ENCODE measurements around the gene CIB2.

Gene CIB2

DNA sequence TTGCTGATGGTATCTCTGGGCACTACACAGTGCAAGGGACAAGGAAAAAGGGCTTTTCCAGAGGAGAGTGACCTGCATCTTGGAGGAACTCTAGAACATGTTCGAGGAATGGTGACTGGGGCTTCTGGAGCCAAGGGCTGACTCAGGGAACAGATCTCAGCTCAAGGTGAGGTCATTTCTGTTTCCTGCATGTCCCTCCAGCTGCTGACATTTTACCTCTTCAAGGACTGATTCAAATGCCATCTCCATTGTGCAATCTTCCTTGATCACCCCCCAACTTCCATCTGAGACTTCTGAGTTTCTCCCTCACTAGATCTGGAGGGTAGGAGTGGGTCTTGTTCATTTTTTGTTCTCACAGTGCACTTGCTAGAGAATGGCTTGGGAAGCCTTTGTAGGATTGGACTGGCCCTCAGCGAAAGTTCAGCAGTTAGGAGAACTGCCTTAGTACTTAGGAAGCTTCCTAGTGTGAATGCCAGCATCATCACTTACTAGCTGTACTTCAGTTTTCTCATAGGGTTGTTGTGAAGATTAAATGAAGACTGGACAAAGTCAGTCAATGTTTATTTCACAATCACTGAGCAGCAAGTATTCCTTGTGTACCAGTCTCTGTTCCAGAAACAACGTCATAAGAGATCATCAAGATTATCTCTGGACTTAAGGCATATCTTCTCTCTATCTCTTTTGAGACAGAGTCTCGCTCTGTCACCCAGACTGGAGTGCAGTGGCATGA lies 15.3 kb upstream of the CIB2 start:
- no peaks in the 10 kb centered on the region for H3K36me3 ChIP-seq (ENCODE audit: control insufficient read depth, insufficient read depth, low read length)
- H3K27ac ChIP-seq (ENCODE audit: low read depth, low read length): no peak overlapping the region
- no peaks in the 10 kb centered on the region for H3K27me3 ChIP-seq (ENCODE audit: control insufficient read depth, insufficient read depth, low read length)
- H3K9ac ChIP-seq (ENCODE audit: low read length): no peak overlapping the region
- no peak overlapping the region for H3K4me3 ChIP-seq (ENCODE audit: low read length)
- H3K4me1 ChIP-seq (ENCODE audit: control insufficient read depth, insufficient read depth, low read length): peaks cover 7% of the 10 kb centered on the region

DNA sequence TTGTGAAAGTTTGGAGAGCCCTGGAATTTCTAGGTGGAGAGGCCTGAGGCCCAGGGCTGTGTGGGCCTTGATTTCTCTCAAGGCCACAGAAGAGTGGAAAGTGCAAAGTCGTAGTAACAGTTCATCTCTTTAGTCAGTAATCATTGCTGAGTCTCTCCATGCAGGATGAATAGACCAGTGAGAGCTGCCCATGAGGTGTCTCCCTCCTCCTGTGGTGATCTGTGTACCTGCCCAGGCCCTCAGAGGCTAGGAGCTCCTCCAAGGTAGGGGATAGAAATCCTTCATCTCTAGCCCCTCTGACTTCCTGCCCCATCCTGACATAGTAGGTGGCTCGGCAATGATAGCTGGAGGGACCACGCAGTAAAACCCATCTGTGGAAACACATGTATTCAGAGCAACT lies 11.1 kb upstream of the CIB2 start:
- Histone ChIP-seq H3K27me3 (ENCODE audit: control insufficient read depth, insufficient read depth, low read length) (no peaks in the 10 kb centered on the region), H3K4me3 (ENCODE audit: low read length) (no peak overlapping the region), H3K4me1 (ENCODE audit: control insufficient read depth, insufficient read depth, low read length) (no peaks in the 10 kb centered on the region), H3K36me3 (ENCODE audit: control insufficient read depth, insufficient read depth, low read length) (no peaks in the 10 kb centered on the region), H3K27ac (ENCODE audit: low read depth, low read length) (no peak overlapping the region), H3K9ac (ENCODE audit: low read length) (no peak overlapping the region)

DNA sequence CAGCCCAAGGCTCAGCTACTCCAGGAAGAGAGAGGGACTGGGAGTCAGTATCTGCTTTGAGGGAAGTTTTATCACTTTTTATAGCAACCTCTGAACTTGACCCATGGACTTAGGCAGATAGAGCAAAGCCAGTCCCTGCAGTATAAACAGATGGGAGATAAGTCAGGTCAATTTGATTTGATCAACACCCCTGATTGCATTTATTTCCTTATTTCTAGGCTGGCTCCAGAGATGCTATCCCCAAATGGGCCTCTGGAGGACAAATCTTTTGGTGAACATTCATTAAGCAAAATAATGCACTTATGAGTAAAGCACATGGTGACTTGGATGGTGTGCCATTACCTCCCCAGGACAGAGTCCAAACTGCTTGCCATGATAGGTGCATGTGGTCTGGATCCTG lies 9.0 kb upstream of the CIB2 start:
- H3K27ac ChIP-seq (ENCODE audit: low read depth, low read length): no peak overlapping the region
- no peaks in the 10 kb centered on the region for H3K4me1 ChIP-seq (ENCODE audit: control insufficient read depth, insufficient read depth, low read length)

DNA sequence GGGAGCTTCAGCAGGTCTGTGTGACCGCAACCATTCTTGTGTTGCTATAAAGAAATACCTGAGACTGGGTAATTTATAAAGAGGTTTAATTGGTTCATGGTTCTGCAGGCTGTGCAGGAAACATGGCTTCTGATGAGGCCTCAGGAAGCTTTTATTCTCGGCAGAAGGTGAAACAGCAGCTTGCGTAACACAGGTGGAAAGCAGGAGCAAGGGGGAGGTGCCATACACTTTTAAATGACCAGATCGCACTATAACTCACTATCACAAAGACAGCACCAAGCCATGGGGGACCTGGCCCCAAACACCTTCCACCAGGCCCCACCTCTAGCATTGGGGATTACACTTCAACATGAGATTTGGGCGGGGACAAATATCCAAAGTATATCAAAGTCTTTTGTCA lies 8.3 kb upstream of the CIB2 start:
- Histone ChIP-seq H3K27ac (ENCODE audit: low read depth, low read length) (no peak overlapping the region), H3K27me3 (ENCODE audit: control insufficient read depth, insufficient read depth, low read length) (no peaks in the 10 kb centered on the region), H3K4me3 (ENCODE audit: low read length) (no peak overlapping the region), H3K36me3 (ENCODE audit: control insufficient read depth, insufficient read depth, low read length) (no peaks in the 10 kb centered on the region), H3K4me1 (ENCODE audit: control insufficient read depth, insufficient read depth, low read length) (no peaks in the 10 kb centered on the region), H3K9ac (ENCODE audit: low read length) (no peak overlapping the region)

More for the DNA sequence above, 9.0 kb upstream of the CIB2 start:
- H3K36me3 ChIP-seq (ENCODE audit: control insufficient read depth, insufficient read depth, low read length): no peaks in the 10 kb centered on the region
- H3K4me3 ChIP-seq (ENCODE audit: low read length): no peak overlapping the region
- H3K9ac ChIP-seq (ENCODE audit: low read length): no peak overlapping the region
- H3K27me3 ChIP-seq (ENCODE audit: control insufficient read depth, insufficient read depth, low read length): no peaks in the 10 kb centered on the region

DNA sequence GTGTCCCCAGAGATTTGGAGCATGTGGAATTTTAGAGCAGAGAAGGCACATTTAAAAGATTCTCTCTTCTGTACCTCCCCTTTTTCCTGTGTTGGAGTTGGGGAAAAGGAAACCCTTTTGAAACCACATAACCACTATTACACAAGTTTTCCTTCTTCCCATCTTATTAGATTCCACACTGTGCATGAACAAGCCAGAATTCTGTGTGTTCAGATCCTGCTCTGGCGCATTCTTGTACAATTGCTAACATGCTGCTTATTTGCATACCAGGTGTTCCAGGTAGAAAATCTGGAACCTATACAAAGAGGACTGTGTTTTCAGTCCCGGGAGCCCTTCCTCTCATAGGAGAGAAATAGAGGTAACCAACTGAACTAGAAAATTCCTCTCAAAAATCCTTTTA lies 2.6 kb upstream of the CIB2 start:
- Histone ChIP-seq H3K9ac (ENCODE audit: low read length) (no peak overlapping the region), H3K36me3 (ENCODE audit: control insufficient read depth, insufficient read depth, low read length) (no peaks in the 10 kb centered on the region), H3K4me3 (ENCODE audit: low read length) (no peak overlapping the region), H3K27ac (ENCODE audit: low read depth, low read length) (no peak overlapping the region), H3K4me1 (ENCODE audit: control insufficient read depth, insufficient read depth, low read length) (peaks cover 10% of the 10 kb centered on the region), H3K27me3 (ENCODE audit: control insufficient read depth, insufficient read depth, low read length) (no peaks in the 10 kb centered on the region)

DNA sequence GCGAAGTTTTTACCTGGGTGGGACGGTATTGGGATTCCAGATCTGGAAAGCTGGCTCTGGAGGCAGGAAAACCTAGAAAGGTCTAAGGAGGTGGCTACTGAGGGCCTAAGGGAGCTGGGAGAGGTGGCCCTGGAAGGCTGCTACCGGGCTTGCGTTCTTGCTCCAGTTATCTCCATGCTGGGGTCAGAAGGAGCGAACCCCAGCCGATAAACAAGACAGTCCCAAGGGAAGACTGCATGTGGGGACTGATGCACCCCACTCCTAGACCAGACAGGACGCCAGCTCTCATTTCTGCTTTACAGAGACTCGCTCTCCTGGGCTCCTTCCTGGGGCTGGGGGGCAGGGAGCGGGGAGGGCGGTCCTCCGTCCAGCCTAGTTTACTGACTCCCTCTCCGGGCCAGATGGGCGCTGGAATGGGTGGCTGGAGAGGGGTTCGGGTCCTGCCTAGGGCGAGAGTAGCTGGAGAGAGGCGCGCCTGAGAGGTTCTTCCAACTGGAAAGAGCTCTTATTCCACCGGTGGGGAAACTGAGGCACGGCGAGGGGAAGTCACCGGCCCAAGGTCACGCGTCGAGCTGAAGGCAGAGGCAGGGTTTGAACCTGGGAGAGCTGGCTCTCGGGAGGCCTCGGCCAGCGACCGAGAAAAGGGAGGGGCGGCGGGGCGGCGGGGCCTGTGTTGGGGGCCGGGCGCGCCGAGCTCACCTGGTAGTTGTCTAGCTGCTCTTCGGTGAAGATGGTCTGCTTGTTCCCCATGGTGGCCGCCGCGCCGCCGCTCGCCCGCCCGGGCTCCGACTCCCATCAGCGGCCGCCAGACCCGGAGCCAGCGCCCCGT lies 565 bp downstream of the CIB2 start:
- Histone ChIP-seq H3K4me3 (ENCODE audit: low read length) (no peak overlapping the region), H3K9ac (ENCODE audit: low read length) (no peak overlapping the region), H3K27ac (ENCODE audit: low read depth, low read length) (no peak overlapping the region), H3K4me1 (ENCODE audit: control insufficient read depth, insufficient read depth, low read length) (peaks cover 10% of the 10 kb centered on the region), H3K36me3 (ENCODE audit: control insufficient read depth, insufficient read depth, low read length) (no peaks in the 10 kb centered on the region), H3K27me3 (ENCODE audit: control insufficient read depth, insufficient read depth, low read length) (no peaks in the 10 kb centered on the region)

DNA sequence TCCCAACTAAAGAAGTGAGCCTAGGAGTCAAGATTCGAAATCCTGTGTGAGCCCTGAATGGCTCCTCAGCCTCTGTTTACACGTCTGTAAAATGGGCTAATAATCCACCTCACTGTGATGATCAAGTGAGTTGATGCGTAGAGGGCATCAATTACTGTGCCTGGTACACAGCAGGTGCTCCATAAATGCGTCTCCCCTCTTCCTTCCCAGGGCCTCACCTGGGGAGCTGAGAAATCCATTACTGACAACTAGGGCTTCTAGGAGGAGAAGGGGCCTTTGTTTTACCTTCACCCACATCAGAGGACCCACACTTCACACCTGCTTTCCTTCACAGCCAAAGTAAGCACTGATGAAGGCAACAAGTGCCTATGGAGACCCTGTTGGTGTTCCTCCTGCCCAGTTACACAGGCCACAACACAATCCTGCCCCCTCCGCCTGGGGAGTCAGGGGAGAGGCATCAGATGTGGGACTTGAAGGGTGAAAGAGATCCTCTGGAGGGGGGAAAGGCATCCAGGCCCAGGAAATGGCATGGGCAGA lies 1.4 kb downstream of the CIB2 start:
- no peaks in the 10 kb centered on the region for H3K27me3 ChIP-seq (ENCODE audit: control insufficient read depth, insufficient read depth, low read length)
- H3K9ac ChIP-seq (ENCODE audit: low read length): no peak overlapping the region
- peaks cover 10% of the 10 kb centered on the region for H3K4me1 ChIP-seq (ENCODE audit: control insufficient read depth, insufficient read depth, low read length)
- H3K4me3 ChIP-seq (ENCODE audit: low read length): no peak overlapping the region
- no peaks in the 10 kb centered on the region for H3K36me3 ChIP-seq (ENCODE audit: control insufficient read depth, insufficient read depth, low read length)
- no peak overlapping the region for H3K27ac ChIP-seq (ENCODE audit: low read depth, low read length)

DNA sequence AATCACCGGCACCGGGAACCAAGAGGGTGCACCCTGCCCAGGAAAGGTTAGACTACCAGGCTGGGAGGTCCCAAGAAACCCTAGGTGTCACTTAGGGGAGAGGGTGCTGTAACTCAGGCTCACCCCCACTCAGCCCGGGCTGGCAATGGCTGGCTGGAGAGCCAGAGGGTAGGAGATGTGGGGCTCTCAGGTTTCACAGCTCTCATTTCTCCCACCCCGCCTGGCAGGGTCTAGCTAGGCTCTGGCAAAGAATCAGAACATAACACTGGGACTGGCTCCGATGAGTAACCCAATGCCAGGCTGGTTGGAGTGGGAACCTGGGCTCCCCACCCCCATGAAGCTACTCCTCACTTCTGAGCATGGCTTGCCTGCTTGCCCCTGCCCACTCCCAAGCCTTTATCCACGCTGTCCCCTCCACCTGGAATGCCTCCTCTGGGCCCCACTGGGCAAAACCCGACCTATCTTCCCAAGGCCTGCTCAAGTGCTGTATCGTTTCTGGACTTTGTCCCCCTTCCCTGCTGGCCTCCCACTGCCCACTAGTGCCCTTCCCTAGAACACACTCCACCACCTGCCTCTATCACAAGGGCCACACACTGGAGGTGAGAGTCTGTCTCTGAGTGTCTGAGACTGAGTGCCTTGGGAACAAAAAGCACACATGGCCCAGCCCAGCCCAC lies 2.0 kb downstream of the CIB2 start:
- no peaks in the 10 kb centered on the region for H3K36me3 ChIP-seq (ENCODE audit: control insufficient read depth, insufficient read depth, low read length)
- no peak overlapping the region for H3K27ac ChIP-seq (ENCODE audit: low read depth, low read length)
- H3K4me1 ChIP-seq (ENCODE audit: control insufficient read depth, insufficient read depth, low read length): peaks cover 10% of the 10 kb centered on the region

DNA sequence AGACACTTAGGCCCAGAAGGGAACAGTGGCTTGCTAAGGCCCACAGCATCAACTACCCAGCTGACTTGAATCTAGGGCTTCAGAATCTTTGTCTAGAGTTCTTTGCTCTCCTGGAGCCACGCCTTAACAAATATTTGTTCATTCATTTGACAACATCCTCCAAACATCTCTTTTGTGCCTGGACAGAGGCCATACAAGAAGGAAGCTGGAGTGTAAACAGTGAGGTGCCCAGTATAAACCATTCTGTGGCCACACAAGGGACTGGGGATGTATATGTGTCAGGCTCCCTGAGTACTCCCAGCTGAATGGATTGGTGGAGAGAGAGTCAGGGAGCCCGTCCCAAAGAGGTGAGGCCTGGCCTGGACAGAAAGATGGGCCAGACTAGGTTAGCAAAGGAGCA lies 3.4 kb downstream of the CIB2 start:
- Histone ChIP-seq H3K27ac (ENCODE audit: low read depth, low read length) (no peak overlapping the region), H3K27me3 (ENCODE audit: control insufficient read depth, insufficient read depth, low read length) (no peaks in the 10 kb centered on the region), H3K4me3 (ENCODE audit: low read length) (no peak overlapping the region), H3K4me1 (ENCODE audit: control insufficient read depth, insufficient read depth, low read length) (peaks cover 10% of the 10 kb centered on the region), H3K9ac (ENCODE audit: low read length) (no peak overlapping the region), H3K36me3 (ENCODE audit: control insufficient read depth, insufficient read depth, low read length) (no peaks in the 10 kb centered on the region)

More for the DNA sequence above, 2.0 kb downstream of the CIB2 start:
- H3K27me3 ChIP-seq (ENCODE audit: control insufficient read depth, insufficient read depth, low read length): no peaks in the 10 kb centered on the region
- H3K4me3 ChIP-seq (ENCODE audit: low read length): no peak overlapping the region
- no peak overlapping the region for H3K9ac ChIP-seq (ENCODE audit: low read length)

DNA sequence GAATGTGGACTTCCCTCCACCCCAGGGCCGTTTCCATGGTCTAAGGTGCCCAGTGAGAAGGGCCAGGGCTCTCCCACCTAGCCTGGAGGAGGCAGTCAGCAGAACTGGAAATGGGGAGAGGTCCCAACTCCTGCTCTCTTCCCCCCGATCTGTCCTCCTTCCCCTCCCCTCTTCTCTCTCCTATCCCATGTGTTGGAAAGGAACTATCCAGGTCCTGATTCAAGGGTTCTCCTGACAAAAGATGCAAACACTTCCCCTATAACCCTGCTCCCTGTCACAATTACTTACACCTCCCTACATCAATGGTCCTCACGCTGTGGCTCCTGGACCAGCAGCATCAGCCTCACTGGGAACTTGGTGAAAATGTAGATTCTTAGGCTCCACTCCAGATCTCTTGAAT lies 6.0 kb downstream of the CIB2 start:
- Histone ChIP-seq H3K9ac (ENCODE audit: low read length) (no peak overlapping the region), H3K36me3 (ENCODE audit: control insufficient read depth, insufficient read depth, low read length) (no peaks in the 10 kb centered on the region), H3K27ac (ENCODE audit: low read depth, low read length) (no peak overlapping the region), H3K4me3 (ENCODE audit: low read length) (no peak overlapping the region), H3K4me1 (ENCODE audit: control insufficient read depth, insufficient read depth, low read length) (no peaks in the 10 kb centered on the region), H3K27me3 (ENCODE audit: control insufficient read depth, insufficient read depth, low read length) (no peaks in the 10 kb centered on the region)

DNA sequence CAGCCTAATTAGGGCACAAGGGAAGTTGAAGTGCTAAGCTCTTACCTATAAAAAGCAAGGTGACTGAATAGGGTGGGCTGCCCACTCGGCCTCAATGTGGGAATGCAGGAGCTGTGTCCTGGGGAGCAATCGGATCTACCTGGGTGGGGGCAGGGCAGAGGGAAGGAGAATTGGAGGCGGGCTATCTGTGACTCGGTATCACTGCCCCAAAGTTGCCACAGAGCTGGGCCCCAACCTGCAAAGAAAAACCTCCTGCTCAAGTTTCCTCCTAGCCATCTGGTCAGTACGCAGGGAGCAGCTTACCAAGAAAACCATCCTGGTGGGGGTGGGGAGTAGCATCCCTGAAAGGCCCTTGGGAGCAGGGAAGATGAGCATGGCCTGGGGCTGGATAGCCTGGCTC lies 10.7 kb downstream of the CIB2 start:
- no peak overlapping the region for H3K27ac ChIP-seq (ENCODE audit: low read depth, low read length)
- H3K27me3 ChIP-seq (ENCODE audit: control insufficient read depth, insufficient read depth, low read length): no peaks in the 10 kb centered on the region
- no peak overlapping the region for H3K9ac ChIP-seq (ENCODE audit: low read length)
- no peak overlapping the region for H3K4me3 ChIP-seq (ENCODE audit: low read length)
- no peaks in the 10 kb centered on the region for H3K36me3 ChIP-seq (ENCODE audit: control insufficient read depth, insufficient read depth, low read length)
- no peaks in the 10 kb centered on the region for H3K4me1 ChIP-seq (ENCODE audit: control insufficient read depth, insufficient read depth, low read length)

DNA sequence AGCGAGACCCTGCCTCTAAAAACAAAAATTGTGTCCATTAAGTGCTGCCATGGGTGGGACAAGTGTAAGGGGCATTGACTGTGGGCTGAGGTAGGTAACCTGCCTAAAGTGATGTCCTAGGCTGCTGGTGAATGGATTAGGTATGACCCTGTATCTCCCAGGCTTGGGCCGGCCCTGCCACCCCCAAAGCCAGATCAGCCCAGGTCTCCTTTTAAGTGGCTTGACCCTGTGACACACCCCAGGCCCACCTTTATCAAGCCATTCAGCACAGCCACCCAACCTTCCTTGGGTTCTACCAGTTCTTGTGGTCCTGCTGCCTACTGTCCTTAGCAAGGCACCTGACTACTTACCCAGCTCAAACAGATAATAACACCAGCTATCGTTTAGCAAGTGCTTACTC lies 18.7 kb downstream of the CIB2 start:
- Histone ChIP-seq H3K27me3 (ENCODE audit: control insufficient read depth, insufficient read depth, low read length) (no peaks in the 10 kb centered on the region), H3K4me3 (ENCODE audit: low read length) (no peak overlapping the region), H3K36me3 (ENCODE audit: control insufficient read depth, insufficient read depth, low read length) (no peaks in the 10 kb centered on the region), H3K9ac (ENCODE audit: low read length) (no peak overlapping the region), H3K4me1 (ENCODE audit: control insufficient read depth, insufficient read depth, low read length) (no peaks in the 10 kb centered on the region), H3K27ac (ENCODE audit: low read depth, low read length) (no peak overlapping the region)

Data from rectal smooth muscle tissue (tissue), 1 donor.